ENCODE data around the gene PARP6.

PARP6 gene

DNA sequence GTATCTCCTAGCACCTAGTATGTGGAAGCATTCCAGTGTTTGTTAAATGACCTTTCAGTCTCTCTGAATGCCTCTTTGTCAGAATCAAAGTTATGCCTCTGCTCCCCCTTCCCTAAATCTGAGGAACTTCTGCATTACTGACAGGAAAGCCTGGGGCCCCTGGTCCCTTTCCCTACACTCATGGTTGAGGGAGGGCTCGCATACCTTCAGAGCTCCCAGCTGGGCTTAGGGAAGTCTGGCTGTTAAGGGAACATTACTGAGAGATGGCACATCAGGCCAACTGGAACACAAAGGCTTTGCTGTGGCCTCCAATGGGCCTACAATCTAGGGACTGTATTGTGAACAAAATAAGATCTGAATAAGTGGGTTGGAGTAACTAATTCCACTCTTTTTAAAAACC lies 51.7 kb downstream of the PARP6 start:
- Histone ChIP-seq H3K36me3 (ENCODE audit: control insufficient read depth, low read length) (peaks cover 95% of the 10 kb centered on the region), H3K4me3 (ENCODE audit: low read length) (no peak overlapping the region), H4K20me1 (ENCODE audit: control insufficient read depth, insufficient read depth, low read depth, low read length) (peaks cover 80% of the 10 kb centered on the region), H3K79me2 (ENCODE audit: control insufficient read depth, low read length) (peaks cover 98% of the 10 kb centered on the region), H3F3A (ENCODE audit: control insufficient read depth, insufficient read depth) (peaks cover 25% of the 10 kb centered on the region), H3K27me3 (ENCODE audit: control insufficient read depth, low read length) (no peaks in the 10 kb centered on the region), H3K9me3 (ENCODE audit: control insufficient read depth, insufficient read depth, low read length) (no peaks in the 10 kb centered on the region), H3K4me1 (ENCODE audit: control insufficient read depth, low read length) (peaks cover 12% of the 10 kb centered on the region), H3K27ac (ENCODE audit: low read depth, low read length) (no peak overlapping the region), H3K9me2 (replicated peaks; ENCODE audit: control insufficient read depth, low read length) (no peaks in the 10 kb centered on the region), H3K4me2 (ENCODE audit: low read length) (no peak overlapping the region)
- TF ChIP-seq, protein P1, sequence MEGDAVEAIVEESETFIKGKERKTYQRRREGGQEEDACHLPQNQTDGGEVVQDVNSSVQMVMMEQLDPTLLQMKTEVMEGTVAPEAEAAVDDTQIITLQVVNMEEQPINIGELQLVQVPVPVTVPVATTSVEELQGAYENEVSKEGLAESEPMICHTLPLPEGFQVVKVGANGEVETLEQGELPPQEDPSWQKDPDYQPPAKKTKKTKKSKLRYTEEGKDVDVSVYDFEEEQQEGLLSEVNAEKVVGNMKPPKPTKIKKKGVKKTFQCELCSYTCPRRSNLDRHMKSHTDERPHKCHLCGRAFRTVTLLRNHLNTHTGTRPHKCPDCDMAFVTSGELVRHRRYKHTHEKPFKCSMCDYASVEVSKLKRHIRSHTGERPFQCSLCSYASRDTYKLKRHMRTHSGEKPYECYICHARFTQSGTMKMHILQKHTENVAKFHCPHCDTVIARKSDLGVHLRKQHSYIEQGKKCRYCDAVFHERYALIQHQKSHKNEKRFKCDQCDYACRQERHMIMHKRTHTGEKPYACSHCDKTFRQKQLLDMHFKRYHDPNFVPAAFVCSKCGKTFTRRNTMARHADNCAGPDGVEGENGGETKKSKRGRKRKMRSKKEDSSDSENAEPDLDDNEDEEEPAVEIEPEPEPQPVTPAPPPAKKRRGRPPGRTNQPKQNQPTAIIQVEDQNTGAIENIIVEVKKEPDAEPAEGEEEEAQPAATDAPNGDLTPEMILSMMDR (IDR thresholded peaks at IDR 0.05; ENCODE audit: low read depth, low read length, poor library complexity, severe bottlenecking) = no peak
- TF ChIP-seq EZH2phosphoT487 (IDR thresholded peaks at IDR 0.05; ENCODE audit: borderline replicate concordance, low read length) = no peak

DNA sequence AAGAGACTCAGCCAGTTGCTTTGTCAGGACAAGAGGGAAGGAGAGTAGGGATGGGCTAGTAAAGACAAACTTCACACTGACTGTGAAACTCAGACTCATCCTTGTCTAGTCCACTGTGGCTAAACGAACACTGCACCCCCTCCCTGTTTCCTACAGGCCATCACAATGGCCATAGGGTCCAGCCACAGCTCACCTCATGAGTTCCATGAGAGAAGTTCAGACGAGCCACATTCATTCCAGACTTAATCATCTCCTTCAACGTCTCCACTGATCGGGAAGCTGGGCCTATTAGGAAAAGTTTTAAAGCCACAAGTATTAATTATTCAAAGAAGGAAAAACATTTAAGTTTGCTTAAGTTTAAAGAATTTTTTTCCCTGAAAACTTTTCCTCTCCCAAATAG lies 55.1 kb downstream of the PARP6 start:
- Histone ChIP-seq H3K36me3 (ENCODE audit: control insufficient read depth, low read length) (peaks cover 97% of the 10 kb centered on the region), H3K4me1 (ENCODE audit: control insufficient read depth, low read length) (no peaks in the 10 kb centered on the region), H3K9me2 (replicated peaks; ENCODE audit: control insufficient read depth, low read length) (no peaks in the 10 kb centered on the region), H4K20me1 (ENCODE audit: control insufficient read depth, insufficient read depth, low read depth, low read length) (peaks cover 58% of the 10 kb centered on the region), H3K27ac (ENCODE audit: low read depth, low read length) (no peak overlapping the region), H3K9me3 (ENCODE audit: control insufficient read depth, insufficient read depth, low read length) (no peaks in the 10 kb centered on the region), H3F3A (ENCODE audit: control insufficient read depth, insufficient read depth) (peaks cover 23% of the 10 kb centered on the region), H3K79me2 (ENCODE audit: control insufficient read depth, low read length) (peaks cover 89% of the 10 kb centered on the region), H3K4me3 (ENCODE audit: low read length) (no peak overlapping the region), H3K4me2 (ENCODE audit: low read length) (no peak overlapping the region), H3K27me3 (ENCODE audit: control insufficient read depth, low read length) (no peaks in the 10 kb centered on the region)
- TF ChIP-seq, protein P1 (IDR thresholded peaks at IDR 0.05; ENCODE audit: low read depth, low read length, poor library complexity, severe bottlenecking) = no peak
- TF ChIP-seq EZH2phosphoT487 (IDR thresholded peaks at IDR 0.05; ENCODE audit: borderline replicate concordance, low read length) = no peak

DNA sequence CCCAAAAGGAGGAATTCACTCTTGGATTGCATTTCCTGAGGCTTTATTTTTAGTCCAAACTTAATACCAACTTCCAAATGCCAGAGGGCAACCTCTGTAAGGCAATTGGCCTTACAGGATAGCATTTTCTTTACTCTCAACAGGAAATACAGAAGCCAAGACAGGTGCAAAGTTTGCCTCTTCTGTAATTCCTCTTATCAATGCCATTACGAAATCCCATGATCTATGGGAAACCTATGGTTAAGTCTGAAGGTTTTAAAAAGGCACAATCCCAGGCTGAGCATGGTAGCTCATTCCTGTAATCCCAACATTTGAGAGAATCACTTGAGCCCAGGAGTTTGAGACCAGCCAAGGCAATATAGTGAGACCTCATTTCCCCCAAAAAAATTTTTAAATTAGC lies 56.3 kb downstream of the PARP6 start:
- Histone ChIP-seq H3K27ac (ENCODE audit: low read depth, low read length) (no peak overlapping the region), H3K9me3 (ENCODE audit: control insufficient read depth, insufficient read depth, low read length) (no peaks in the 10 kb centered on the region), H3K4me2 (ENCODE audit: low read length) (no peak overlapping the region), H4K20me1 (ENCODE audit: control insufficient read depth, insufficient read depth, low read depth, low read length) (peaks cover 61% of the 10 kb centered on the region), H3K27me3 (ENCODE audit: control insufficient read depth, low read length) (no peaks in the 10 kb centered on the region), H3K9me2 (replicated peaks; ENCODE audit: control insufficient read depth, low read length) (no peaks in the 10 kb centered on the region), H3K4me3 (ENCODE audit: low read length) (no peak overlapping the region), H3F3A (ENCODE audit: control insufficient read depth, insufficient read depth) (peaks cover 27% of the 10 kb centered on the region), H3K4me1 (ENCODE audit: control insufficient read depth, low read length) (no peaks in the 10 kb centered on the region), H3K36me3 (ENCODE audit: control insufficient read depth, low read length) (peaks cover 97% of the 10 kb centered on the region), H3K79me2 (ENCODE audit: control insufficient read depth, low read length) (peaks cover 89% of the 10 kb centered on the region)
- TF ChIP-seq, protein P1 (IDR thresholded peaks at IDR 0.05; ENCODE audit: low read depth, low read length, poor library complexity, severe bottlenecking) = no peak
- no peak for TF ChIP-seq EZH2phosphoT487 (IDR thresholded peaks at IDR 0.05; ENCODE audit: borderline replicate concordance, low read length)
